Thoracic aorta endothelial cell (primary cell): Measurements from ENCODE around the gene PIGK. TPM values are rescaled to one million over a fixed set of nuclear protein-coding genes. Genes with fewer than 3 reads are reported as not detected.

ENCODE experiments used
- small RNA-seq: library from RNA; depleted of rRNA; stranded (forward); fragments of <200 nt; gene quantifications from one replicate; pipeline ENCODE3, GENCODE V24; 2012
- total RNA-seq: library from RNA; depleted of rRNA; stranded (reverse); fragments of >200 nt; gene quantifications from 2 replicates; pipeline ENCODE4 v1.2.3, GENCODE V29; 2012

The PIGK gene
- 41.1 and 43.1 TPM in 2 replicates for total RNA-seq

GRCh38 chr1:77219166-77219887, at the start of gene PIGK:
PIGK (minus strand) TSS chr1:77219430; CDS start chr1:77219402, 28 bp downstream.

Small RNA genes lying within 50 kb of the gene (small RNA-seq; reads per million reads assigned to genes)
- not detected for gene MIR7156

Other genes starting within 250 kb of the PIGK start
- 0.65 and 8.2 TPM in 2 replicates for gene AK5, start 62.6 kb upstream of the PIGK start, total RNA-seq